ENCODE data around the gene TMEM52. TPM values are rescaled to one million over a fixed set of nuclear protein-coding genes. Genes with fewer than 3 reads are reported as not detected.
A peak's percentile ranks its signal among the peaks of the same experiment; 100 is the strongest.
"Not testable (repeated sequence)": the region's sequence is repeated elsewhere in the genome, so short reads cannot be mapped to it uniquely, and the experiment has no call there.

Gene TMEM52
- total RNA-seq, 1 experiment from 2014 or later = 12.0 TPM

GRCh38 chr1:1946540-1946939 lies 27.5 kb upstream of the TMEM52 start:
- DNase-seq (ENCODE audit: low spot score) = no peak

DNA sequence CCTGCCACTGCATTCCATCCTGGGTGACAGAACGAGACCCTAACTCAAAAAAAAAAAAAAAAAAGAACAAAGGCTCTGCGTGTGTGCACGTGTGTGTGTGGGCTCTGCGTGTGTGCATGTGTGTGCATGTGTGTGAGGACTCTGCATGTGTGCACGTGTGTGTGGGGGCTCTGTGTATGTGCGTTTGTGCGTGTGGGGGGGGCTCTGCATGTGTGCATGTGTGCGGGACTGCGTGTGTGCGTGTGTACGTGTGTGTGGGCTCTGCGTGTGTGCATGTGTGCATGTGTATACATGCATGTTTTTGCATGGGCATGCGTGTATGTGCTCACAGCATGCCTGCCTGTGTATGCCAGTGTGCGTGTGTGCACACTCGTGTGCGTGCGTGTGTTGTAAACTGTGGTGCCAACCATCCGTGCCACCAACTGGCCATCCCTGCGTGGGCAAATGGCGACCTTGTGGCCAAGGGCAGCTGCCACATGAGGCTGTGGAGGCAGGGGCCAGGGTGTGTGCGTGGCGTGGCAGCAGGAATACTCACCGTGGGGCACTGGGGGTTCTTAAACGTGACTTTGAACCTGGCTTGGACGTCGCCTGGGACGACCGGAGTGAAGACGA lies 26.8 kb upstream of the TMEM52 start:
- no peak for DNase-seq (ENCODE audit: low spot score)

- peak; percentile 58 for DNase-seq (ENCODE audit: low spot score)
Measured at GRCh38 chr1:1943834-1944570, 24.9 kb upstream of the TMEM52 start.

DNA sequence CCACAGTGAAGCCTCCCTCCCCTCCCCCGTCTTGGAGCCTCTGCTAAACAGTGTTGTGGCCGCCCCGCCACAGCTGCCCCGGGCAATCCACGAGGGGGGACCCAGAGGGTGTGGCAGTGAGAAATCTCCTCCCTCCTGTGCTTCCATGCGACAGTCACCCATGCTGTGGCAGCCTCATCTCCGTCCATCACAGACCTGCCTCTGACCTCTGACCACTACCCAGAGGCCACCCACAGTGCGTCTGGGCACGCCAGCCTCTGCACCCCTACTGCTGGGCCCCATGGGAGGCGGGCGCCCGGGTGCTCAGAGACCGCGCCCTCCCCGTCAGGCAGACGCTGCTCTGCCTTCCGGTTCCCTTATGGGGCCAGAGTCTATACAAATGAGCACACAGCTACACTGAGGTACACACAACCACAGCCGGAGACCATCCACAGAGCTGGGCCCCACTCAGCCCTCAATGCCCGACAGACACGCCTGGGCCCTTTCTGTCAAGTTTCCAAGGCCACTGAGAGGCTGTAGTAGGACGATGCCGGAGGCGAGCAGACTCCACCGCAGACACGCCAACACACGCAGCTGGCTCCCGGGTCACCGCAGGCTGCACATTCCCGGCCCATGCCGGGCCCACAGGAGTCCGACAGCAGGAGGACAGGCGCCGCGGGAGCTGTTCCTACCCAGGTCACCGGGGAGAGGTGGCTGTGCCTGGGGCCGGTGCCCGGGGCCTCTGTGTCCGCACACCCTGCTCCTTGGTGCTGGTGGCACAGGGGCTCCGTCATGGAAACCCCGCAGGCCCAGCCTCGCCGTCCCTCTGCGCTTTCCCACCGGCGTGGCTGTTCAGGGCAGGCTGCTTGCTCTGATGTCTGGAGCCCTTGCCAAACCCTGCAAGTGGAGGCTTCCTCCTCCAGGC lies 23.9 kb upstream of the TMEM52 start:
- no peak for DNase-seq (ENCODE audit: low spot score)

DNA sequence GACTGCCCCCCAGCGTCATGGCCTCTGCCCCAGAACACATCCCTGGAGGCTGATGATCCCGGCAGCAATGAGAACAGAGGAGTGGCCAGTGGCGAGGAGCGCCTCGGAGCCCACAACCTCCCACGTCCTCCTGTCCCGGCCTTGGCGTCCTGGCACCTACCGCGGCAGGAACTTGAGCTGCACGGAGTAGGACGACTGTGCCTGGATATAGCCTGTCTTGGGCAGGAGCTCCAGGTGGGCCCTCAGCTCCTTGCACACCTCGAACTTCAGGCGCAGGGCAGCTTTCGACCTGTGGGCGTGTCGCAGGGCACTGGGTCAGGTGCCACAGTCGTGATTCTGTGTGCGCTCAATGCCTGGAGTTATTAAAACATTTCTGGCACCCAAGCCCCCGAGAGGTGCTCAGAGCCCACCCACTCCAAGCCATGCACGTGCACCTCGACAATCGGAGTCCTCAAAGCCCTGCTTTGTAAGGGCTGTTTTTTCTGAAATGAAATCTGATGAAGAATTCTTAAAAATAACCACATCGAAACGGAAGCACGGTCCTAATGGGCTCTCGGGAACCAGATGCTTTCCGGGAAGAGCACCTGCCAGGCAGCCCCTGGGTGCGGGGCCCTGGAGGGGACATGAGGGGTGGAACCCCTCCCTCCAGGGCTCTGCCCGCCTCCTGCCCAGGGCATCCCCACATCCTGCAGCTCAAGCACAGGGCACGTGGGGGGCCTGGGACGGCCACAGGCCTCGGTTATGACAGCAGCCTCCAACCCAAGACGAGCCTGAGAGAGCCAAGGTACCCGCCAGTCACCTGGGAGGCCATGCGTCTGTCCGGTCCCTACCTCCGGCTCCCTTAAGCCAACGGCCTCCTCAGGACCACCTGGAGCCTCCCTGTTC lies 23.0 kb upstream of the TMEM52 start:
- no peak for DNase-seq (ENCODE audit: low spot score)

- no peak for DNase-seq (ENCODE audit: low spot score)
Measured at GRCh38 chr1:1941211-1941841, 22.2 kb upstream of the TMEM52 start.

DNA sequence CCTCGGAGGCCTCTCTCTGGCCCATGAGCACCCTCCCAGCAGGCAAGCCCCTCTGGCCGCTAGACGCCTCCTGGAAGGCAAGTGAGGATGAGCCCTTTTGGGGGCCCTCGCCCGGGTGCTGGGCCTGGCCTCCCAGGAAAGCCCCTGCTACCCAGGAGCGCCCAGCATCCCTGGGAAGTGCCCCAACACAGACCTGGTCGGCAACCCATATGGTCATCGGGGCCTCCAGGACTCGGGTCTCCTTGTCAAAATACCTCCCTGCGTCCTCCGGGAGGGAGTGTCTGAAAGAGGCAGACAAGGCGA lies 21.0 kb upstream of the TMEM52 start:
- DNase-seq (ENCODE audit: low spot score) = no peak

GRCh38 chr1:1939296-1940122 lies 20.4 kb upstream of the TMEM52 start:
- no peak for DNase-seq (ENCODE audit: low spot score)

GRCh38 chr1:1938613-1939295 lies 19.7 kb upstream of the TMEM52 start:
- no peak for DNase-seq (ENCODE audit: low spot score)

DNA sequence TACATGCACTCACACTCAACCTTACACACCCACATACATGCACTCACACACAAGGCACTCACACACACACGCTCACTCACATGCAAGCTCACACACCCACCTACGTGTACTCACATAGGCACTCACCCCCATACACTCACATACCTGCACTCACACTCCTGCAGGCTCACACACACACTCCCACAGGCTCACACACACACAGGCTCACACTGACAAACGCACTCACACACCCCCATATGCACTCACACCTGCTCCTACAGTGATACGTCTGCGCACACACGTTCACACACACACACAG lies 19.1 kb upstream of the TMEM52 start:
- no peak for DNase-seq (ENCODE audit: low spot score)

DNA sequence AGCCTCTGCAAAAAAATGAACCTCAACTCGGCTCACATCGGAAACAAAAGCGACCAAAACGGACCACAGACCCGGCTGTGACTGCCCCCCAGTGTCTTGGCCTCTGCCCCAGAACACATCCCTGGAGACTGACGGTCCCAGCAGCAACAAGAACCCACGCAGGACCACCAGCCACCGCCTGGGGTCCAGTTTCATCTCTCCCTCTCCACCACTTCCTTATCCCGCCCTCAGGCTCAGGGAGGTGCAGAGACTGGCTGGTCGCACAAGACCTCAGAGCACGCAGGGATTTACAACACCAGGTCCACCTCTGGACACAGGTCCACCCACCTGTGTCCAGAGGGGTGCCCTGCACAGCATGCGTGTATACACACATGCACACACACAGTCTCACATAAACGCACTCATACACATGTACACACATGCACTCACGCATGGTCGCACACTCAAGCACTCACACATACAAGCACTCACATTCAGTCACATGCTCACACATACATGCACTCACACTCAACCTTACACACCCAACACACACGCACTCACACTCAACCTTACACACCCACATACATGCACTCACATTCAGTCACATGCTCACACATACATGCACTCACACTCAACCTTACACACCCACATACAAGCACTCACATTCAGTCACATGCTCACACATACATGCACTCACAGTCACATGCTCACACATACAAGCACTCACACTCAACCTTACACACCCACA lies 18.6 kb upstream of the TMEM52 start:
- no peak for DNase-seq (ENCODE audit: low spot score)

GRCh38 chr1:1937061-1937460 lies 18.0 kb upstream of the TMEM52 start:
- no peak for DNase-seq (ENCODE audit: low spot score)

- not testable (repeated sequence) for DNase-seq (ENCODE audit: low spot score)
Measured at GRCh38 chr1:1934848-1935247, 15.8 kb upstream of the TMEM52 start.

GRCh38 chr1:1929639-1930545 lies 10.8 kb upstream of the TMEM52 start:
- no peak for DNase-seq (ENCODE audit: low spot score)

DNA sequence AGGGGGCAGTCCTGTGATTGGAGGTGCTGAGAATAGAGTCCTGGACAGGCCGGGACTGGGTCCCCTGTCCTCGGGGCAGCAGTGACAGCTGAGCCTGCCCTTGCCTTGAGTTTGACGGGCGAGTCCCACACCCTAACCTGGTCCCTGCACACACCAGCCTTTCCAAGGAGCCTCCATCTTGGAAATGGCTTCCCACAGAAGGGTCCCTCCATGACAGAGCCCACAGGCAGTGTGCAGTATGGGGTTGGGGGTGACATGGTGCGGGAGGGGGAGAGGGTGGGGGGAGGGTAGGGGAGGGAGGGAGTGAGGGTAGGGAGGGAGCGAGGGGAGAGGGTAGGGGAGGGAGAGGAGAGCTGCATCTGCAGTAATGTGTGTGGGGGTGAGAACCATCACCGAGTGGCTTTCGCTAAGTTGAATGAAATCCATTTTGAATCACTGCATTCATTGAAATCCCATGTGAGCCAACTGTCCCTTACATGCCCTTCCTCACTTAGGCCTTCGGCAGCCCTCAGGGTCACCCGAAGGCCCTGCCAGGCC lies 10.1 kb upstream of the TMEM52 start:
- DNase-seq (ENCODE audit: low spot score) = no peak

GRCh38 chr1:1928231-1929101 lies 9.4 kb upstream of the TMEM52 start:
- no peak for DNase-seq (ENCODE audit: low spot score)

GRCh38 chr1:1927751-1928150 lies 8.7 kb upstream of the TMEM52 start:
- DNase-seq (ENCODE audit: low spot score) = no peak
